Rectal smooth muscle tissue (tissue), 1 donor: ENCODE results near the gene XYLT1.

Experiments used
- H3K27ac ChIP-seq: one replicate; pipeline ENCODE4 v1.7.0; 2013; ENCODE audit warnings: low read depth, low read length, inconsistent platforms
- H3K27me3 ChIP-seq: one replicate; pipeline ENCODE4 v1.7.0; 2013; ENCODE audit warnings: low read length; ENCODE audit not compliant: control insufficient read depth, insufficient read depth
- H3K36me3 ChIP-seq: one replicate; pipeline ENCODE4 v1.7.0; 2013; ENCODE audit warnings: low read length; ENCODE audit not compliant: control insufficient read depth, insufficient read depth
- H3K4me1 ChIP-seq: one replicate; pipeline ENCODE4 v1.7.0; 2013; ENCODE audit warnings: low read length; ENCODE audit not compliant: control insufficient read depth, insufficient read depth
- H3K4me3 ChIP-seq: one replicate; pipeline ENCODE4 v1.7.0; 2013; ENCODE audit warnings: low read length
- H3K9ac ChIP-seq: one replicate; pipeline ENCODE4 v1.7.0; 2013; ENCODE audit warnings: low read length

XYLT1 gene

DNA sequence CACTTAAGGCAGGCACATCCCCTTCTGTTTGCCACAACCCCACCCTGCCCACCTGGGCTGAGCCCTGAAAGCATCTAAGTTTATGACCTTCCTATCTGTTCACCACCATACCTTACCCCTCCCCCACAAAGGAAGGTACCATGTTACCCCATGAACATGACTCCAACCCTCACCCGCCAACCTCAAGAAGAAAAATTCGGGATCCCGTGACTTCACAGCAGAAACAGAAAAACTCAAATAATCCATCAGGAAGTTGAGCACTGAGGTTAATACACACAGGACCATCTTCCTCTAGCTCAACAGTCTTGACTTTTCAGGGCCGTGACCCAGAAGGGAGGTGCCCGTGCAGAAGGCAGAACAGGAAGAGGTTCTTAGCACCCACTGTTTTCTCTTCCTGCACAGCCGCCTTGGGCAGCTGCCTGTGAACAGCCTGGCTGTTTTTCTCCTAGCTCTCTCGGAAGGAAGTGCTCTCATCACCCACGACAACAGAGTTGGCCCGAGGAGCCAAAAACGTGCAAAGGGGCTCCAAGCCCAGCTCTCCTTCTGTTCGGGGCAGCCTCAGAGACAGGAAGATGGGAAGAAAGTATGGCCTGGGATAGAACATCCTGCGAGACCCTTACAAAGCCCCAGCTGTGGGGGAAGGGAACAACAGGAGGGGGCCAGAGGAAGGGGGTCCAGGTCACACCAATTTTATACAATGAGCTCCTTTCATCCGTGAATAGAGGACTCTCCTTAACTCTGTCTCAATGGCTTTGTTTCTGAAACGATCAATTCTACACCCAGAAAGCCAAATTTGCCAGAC, 101.1 kb downstream of the XYLT1 start:
- peak overlapping the region; percentile 17 for H3K4me3 ChIP-seq
- peak overlapping the region; percentile 18 for H3K27ac ChIP-seq
- H3K9ac ChIP-seq: no peak overlapping the region
- H3K27me3 ChIP-seq: no peaks in the 10 kb centered on the region
- peaks cover 5% of the 10 kb centered on the region for H3K4me1 ChIP-seq
- no peaks in the 10 kb centered on the region for H3K36me3 ChIP-seq

GRCh38 chr16:17368951-17369350, 101.8 kb downstream of the XYLT1 start:
- peaks cover 11% of the 10 kb centered on the region for H3K4me1 ChIP-seq
- H3K4me3 ChIP-seq: no peak overlapping the region
- H3K27me3 ChIP-seq: no peaks in the 10 kb centered on the region
- no peak overlapping the region for H3K9ac ChIP-seq
- no peaks in the 10 kb centered on the region for H3K36me3 ChIP-seq
- H3K27ac ChIP-seq: no peak overlapping the region

DNA sequence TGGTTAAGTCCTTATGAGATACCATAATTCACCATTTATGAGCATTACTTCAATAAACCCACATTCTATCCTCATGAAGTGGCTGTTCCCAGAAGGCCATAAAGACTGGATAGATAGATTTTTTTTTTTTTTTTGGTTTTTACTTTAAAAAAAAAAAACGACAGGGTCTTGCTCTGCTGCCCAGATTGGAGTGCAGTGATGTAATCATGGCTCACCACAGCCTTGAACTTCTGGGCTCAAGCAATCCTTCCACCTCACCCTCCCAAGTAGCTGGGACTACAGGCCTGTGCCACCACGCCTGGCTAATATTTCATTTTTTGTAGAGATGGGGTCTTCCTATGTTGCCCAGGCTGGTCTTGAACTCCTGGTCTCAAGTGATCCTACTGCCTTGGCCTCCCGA, 102.3 kb downstream of the XYLT1 start:
- Histone ChIP-seq H3K36me3 (no peaks in the 10 kb centered on the region), H3K4me3 (no peak overlapping the region), H3K4me1 (peaks cover 13% of the 10 kb centered on the region), H3K9ac (no peak overlapping the region), H3K27ac (no peak overlapping the region), H3K27me3 (no peaks in the 10 kb centered on the region)

- no peak overlapping the region for H3K4me3 ChIP-seq
- no peaks in the 10 kb centered on the region for H3K27me3 ChIP-seq
- no peak overlapping the region for H3K27ac ChIP-seq
- no peaks in the 10 kb centered on the region for H3K36me3 ChIP-seq
- H3K4me1 ChIP-seq: peaks cover 13% of the 10 kb centered on the region
- no peak overlapping the region for H3K9ac ChIP-seq
These were observed 102.8 kb downstream of the XYLT1 start for GRCh38 chr16:17367923-17368322.

- Histone ChIP-seq H3K4me3 (no peak overlapping the region), H3K27ac (no peak overlapping the region), H3K4me1 (peaks cover 13% of the 10 kb centered on the region), H3K36me3 (no peaks in the 10 kb centered on the region), H3K27me3 (no peaks in the 10 kb centered on the region), H3K9ac (no peak overlapping the region)
These were observed 103.7 kb downstream of the XYLT1 start for GRCh38 chr16:17367036-17367435.

DNA sequence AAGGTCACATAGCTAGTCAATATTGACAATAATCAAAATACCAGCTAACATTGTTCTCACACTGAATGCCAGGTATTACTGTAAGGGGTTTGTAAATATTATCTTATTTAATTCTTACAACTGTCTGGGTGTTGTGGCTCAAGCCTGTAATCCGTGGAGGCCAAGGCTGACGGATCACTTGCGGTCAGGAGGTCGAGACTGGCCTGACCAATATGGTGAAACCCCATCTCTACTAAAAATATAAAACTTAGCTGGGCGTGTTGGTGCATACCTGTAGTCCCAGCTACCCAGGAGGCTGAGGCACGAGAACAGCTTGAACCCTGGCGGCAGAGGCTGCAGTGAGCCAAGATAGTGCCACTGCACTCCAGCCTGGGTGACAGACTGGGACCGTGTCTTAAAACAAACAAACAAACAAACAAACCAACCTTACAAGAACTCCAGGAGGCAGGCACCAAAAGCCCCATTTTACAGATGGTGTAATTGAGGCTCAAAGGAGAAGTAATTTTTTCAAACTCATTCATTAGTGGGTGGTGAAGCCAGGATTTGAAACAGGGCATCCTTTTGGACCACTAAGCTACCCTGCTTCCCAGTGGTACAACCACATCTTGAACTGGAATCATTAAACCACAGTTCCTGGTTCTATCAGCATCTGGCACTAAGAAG, 104.3 kb downstream of the XYLT1 start:
- H3K4me1 ChIP-seq: peaks cover 13% of the 10 kb centered on the region
- no peaks in the 10 kb centered on the region for H3K27me3 ChIP-seq
- H3K36me3 ChIP-seq: no peaks in the 10 kb centered on the region
- no peak overlapping the region for H3K4me3 ChIP-seq
- no peak overlapping the region for H3K27ac ChIP-seq
- H3K9ac ChIP-seq: no peak overlapping the region

DNA sequence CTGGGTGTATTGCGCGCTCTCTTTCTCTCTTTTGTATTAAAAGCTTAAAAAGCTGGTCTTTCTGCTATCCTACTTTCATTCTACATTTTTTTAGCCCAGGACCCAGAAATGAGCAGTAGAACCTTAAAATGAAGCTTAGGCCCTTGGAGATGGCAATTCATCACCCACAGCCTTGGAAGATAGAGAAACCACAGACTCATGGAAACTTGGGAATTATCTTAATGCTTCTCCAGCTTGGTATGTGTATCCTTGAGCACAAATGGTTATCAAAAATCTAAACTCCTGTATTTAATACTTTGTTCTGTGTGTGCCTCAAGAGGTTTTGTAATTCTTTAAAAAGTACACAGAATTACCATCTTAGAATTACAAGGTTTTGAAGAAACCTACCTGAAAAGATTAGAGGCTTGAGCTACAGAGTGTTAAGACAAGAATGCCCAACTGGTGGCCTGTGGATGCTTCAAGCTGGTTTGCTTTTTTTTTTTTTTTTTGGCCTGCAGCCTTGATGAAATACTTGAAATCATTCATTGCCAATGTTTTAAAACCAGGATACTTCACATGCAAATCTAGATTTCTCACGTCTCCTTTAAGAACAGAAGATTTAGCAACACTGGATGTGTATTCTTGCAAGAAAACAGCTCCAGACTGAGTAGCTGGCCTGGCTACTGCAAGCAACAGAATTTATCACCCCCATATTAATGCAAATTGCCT, 105.0 kb downstream of the XYLT1 start:
- peaks cover 13% of the 10 kb centered on the region for H3K4me1 ChIP-seq
- no peak overlapping the region for H3K9ac ChIP-seq
- no peaks in the 10 kb centered on the region for H3K36me3 ChIP-seq
- no peak overlapping the region for H3K27ac ChIP-seq
- no peak overlapping the region for H3K4me3 ChIP-seq
- H3K27me3 ChIP-seq: no peaks in the 10 kb centered on the region

GRCh38 chr16:17365211-17365541, 105.6 kb downstream of the XYLT1 start:
- Histone ChIP-seq H3K27me3 (no peaks in the 10 kb centered on the region), H3K4me3 (no peak overlapping the region), H3K9ac (no peak overlapping the region), H3K36me3 (no peaks in the 10 kb centered on the region), H3K4me1 (peaks cover 13% of the 10 kb centered on the region), H3K27ac (peak overlapping the region; percentile 2)

- Histone ChIP-seq H3K9ac (no peak overlapping the region), H3K4me3 (peak overlapping the region; percentile 1), H3K36me3 (no peaks in the 10 kb centered on the region), H3K27ac (peak overlapping the region; percentile 2), H3K4me1 (peaks cover 13% of the 10 kb centered on the region), H3K27me3 (no peaks in the 10 kb centered on the region)
These were observed 106.2 kb downstream of the XYLT1 start for GRCh38 chr16:17364319-17365210.

- Histone ChIP-seq H3K9ac (no peak overlapping the region), H3K4me3 (no peak overlapping the region), H3K27me3 (no peaks in the 10 kb centered on the region), H3K27ac (no peak overlapping the region), H3K36me3 (no peaks in the 10 kb centered on the region), H3K4me1 (peaks cover 13% of the 10 kb centered on the region)
These were observed 107.8 kb downstream of the XYLT1 start for GRCh38 chr16:17362946-17363345.

- Histone ChIP-seq H3K27me3 (no peaks in the 10 kb centered on the region), H3K27ac (no peak overlapping the region), H3K4me1 (peaks cover 13% of the 10 kb centered on the region), H3K4me3 (no peak overlapping the region), H3K9ac (no peak overlapping the region), H3K36me3 (no peaks in the 10 kb centered on the region)
These were observed 108.6 kb downstream of the XYLT1 start for GRCh38 chr16:17362183-17362582.

GRCh38 chr16:17360693-17361122, 110.1 kb downstream of the XYLT1 start:
- Histone ChIP-seq H3K9ac (no peak overlapping the region), H3K36me3 (no peaks in the 10 kb centered on the region), H3K27me3 (no peaks in the 10 kb centered on the region), H3K27ac (no peak overlapping the region), H3K4me1 (peaks cover 13% of the 10 kb centered on the region), H3K4me3 (no peak overlapping the region)
